H1 (cell line): ENCODE data around the gene CCDC82. TPM values are rescaled to one million over a fixed set of nuclear protein-coding genes. Genes with fewer than 3 reads are reported as not detected.

Experiments used
- ASH2L ChIP-seq: fragments of 200-600, 300-600 bp; sonication (generic); IDR thresholded peaks from one replicate; pipeline ENCODE4 v1.7.1; 2017; ENCODE audit warnings: low read length
- ATF2 ChIP-seq: IDR thresholded peaks from 2 replicates; pipeline ENCODE4 v1.6.1; 2012; ENCODE audit warnings: low read length, inconsistent platforms
- CHD1 ChIP-seq: IDR thresholded peaks from 2 replicates; pipeline ENCODE4 v1.6.1; 2012; ENCODE audit warnings: low read depth, low read length, improper control_type of control experiment
- CHD2 ChIP-seq: IDR thresholded peaks from 2 replicates; pipeline ENCODE4 v1.6.1; 2012; ENCODE audit warnings: low read length, improper control_type of control experiment
- CHD7 ChIP-seq: fragments of 300-600 bp; sonication (generic); IDR thresholded peaks from 2 replicates; pipeline ENCODE4 v1.7.1; 2012; ENCODE audit warnings: low read length, moderate library complexity, mild to moderate bottlenecking, inconsistent platforms; ENCODE audit not compliant: insufficient replicate concordance
- HDAC2 ChIP-seq, 2 experiments: fragments of 300-600 bp in 1 of 2; sonication (generic) in 1 of 2; IDR thresholded peaks; 2 replicates each; pipeline ENCODE4 v1.6.1; 2011 to 2012; ENCODE audit warnings: low read depth in 2 of 2, low read length in 2 of 2, mild to moderate bottlenecking in 2 of 2, moderate library complexity in 2 of 2, borderline replicate concordance in 1 of 2, inconsistent platforms in 1 of 2
- RNF2 ChIP-seq: fragments of 200-900, 300-1000 bp; sonication (generic); IDR thresholded peaks from 2 replicates; pipeline ENCODE4 v1.7.1; 2016; ENCODE audit warnings: borderline replicate concordance, low read depth, mild to moderate bottlenecking, antibody characterized with exemption, low read length; ENCODE audit not compliant: poor library complexity, severe bottlenecking; ENCODE audit errors: missing control alignments
- polyA plus RNA-seq, 7 experiments: library from polyadenylated mRNA; depleted of rRNA in 3 of 7; stranded (reverse) in 5 of 7; unstranded in 2 of 7; fragments of >200 nt in 5 of 7; fragments of 200-250 nt in 2 of 7; gene quantifications; 1 replicate in 5 of 7; 2 replicates in 1 of 7; 4 replicates in 1 of 7; pipeline versions ENCODE4 v1.2.1 to v1.2.3, GENCODE V29; 2011 to 2013; ENCODE audit warnings: missing spikeins in 2 of 7, mixed read lengths in 2 of 7
- total RNA-seq: library from RNA; stranded (reverse); fragmentation: NEBNext Ultra II Directional; extraction: Animal tissue kit (Norgen Biotek cat#: 25700); gene quantifications from 2 replicates; pipeline ENCODE4 v1.2.1, GENCODE V29; 2021

The CCDC82 gene
- total and polyA plus RNA-seq, 2 of the 8 experiments (the other 6 are each of a cell fraction or from before 2014, with no cell fraction given) = 6.0 to 15.2 TPM

GRCh38 chr11:96341211-96342013 is 48.3 kb downstream of the CCDC82 start (continued):
- TF ChIP-seq ATF2 (no peak), CHD7 (no peak), HDAC2 (IDR thresholded peaks at IDR 0.05; ENCODE audit: borderline replicate concordance in 1 of 2, low read depth in 2 of 2, low read length in 2 of 2) (0 out of 4 replicates have a peak, but pooled peaks of 1 of the 2 experiments have one; percentile 34), RNF2 (no peak), ASH2L (peak; percentile 52), CHD2 (no peak), CHD1 (no peak)
